ENCODE results near the gene FHIP1B.

FHIP1B gene

GRCh38 chr11:6238902-6239301, 4.5 kb upstream of the FHIP1B start, which contains the start of gene CNGA4:
TSS of gene CNGA4 (plus strand) at chr11:6239089. CDS start at chr11:6239207, 118 bp downstream.
- DNase-seq, result no peak

DNA sequence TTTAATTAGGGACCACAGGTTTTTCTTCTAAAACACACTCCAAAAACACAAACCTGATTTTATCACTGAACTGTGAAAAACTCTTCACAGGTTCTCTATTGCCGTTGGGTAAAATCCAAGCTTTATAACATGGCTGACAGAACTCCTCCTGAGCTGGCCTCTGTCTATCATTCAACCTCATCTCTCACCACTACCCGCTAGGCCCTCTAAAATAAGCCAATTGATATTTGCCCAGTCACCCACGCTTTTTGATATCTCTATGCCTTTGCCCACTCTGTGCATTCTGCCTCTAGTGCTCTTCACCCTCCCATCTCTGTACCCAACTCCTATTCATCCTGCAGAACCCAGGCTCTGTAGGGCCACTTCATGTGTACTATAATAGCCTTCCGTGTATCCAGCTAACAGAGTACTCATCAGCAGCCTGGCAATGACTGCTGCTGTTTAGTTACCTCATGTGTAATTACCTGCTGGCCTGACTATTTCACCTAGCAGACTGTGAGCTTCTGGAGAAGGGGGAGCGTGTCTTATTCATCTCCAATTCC, 3.4 kb upstream of the FHIP1B start:
- DNase-seq, result no peak

DNA sequence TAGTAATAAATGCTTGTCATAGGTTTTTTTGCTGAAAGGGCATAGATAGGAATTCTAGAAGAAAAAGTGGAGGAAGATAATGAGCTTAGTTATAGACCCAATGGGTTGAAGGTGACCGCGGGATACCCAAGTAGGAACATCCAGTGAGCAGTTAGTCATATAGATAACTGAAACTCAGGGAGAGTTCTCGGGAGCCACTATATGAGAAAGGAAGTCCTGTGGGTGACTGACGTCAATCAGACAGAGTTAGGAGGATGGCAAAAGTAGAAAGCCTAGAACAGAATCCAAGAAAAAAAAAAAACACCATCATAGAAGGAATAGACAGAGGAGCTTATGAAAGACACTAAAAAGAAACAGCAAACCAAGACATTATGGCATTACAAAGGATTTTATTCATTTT, 2.8 kb upstream of the FHIP1B start:
- DNase-seq, result no peak

- DNase-seq, result no peak
Observed at GRCh38 chr11:6233984-6234386, 451 bp downstream of the FHIP1B start.

GRCh38 chr11:6232899-6233298, 1.5 kb downstream of the FHIP1B start:
- no peak for DNase-seq

DNA sequence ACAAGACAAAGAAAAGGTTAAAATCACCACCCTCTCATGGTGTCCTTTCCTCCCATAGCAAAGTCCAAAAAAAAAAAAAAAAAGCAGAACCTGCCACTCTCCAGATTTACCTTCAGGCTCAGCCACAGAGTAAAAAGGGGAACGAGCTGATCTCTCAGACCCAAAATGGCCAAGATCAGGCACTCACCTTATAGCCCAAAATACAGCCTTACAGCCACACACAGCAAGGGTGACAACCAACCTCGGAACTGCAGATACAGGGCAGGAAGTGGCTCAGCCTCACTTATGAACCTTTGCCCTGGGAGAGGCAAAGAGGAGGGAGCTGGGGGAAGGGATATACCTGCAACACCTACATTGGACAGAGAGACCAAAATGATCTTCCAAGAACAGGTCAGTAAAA, 4.5 kb downstream of the FHIP1B start:
- DNase-seq, result no peak

GRCh38 chr11:6228520-6228919, 5.9 kb downstream of the FHIP1B start:
- no peak for DNase-seq

GRCh38 chr11:6225896-6226295, 8.5 kb downstream of the FHIP1B start:
- no peak for DNase-seq

GRCh38 chr11:6225024-6225423, 9.4 kb downstream of the FHIP1B start:
- DNase-seq, result no peak

DNA sequence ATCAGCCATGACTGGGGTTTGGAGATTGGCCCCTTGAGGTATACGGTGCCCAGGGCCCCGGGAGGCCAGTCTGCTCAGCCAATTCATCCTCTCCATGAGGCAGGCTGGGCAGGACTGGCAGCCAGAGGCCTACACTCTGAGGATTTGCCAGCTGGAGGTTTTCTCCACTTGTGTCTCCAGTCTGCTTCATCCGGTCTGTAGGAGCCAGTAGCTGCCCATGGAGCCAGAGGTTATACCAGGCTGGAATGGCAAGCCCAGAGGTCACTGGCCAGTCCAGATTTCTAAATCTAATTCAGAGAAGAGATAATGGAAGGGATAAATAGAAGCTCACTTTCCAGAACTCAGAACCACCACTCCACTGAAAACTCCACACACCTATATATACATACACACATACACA, 10.0 kb downstream of the FHIP1B start:
- no peak for DNase-seq

DNA sequence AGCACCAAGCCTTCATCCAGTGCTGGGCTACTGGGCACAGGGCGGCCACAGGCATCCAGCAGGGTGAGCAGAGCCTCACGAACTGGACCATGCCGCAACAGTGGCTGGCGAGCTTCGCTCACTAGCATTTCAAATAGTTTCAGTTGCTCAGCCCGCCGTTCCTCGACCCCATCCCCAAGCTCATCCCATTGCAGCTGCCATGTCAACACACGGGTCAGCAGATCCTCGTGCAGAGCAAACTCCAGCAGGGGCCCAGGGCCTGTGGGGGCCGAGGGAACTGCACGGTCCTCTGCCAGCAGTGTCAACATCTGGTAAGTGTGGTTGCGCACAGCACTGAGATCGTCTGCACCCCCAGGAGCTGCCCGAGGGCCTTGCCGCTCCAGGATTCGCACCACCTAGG, 10.6 kb downstream of the FHIP1B start:
- no peak for DNase-seq

DNA sequence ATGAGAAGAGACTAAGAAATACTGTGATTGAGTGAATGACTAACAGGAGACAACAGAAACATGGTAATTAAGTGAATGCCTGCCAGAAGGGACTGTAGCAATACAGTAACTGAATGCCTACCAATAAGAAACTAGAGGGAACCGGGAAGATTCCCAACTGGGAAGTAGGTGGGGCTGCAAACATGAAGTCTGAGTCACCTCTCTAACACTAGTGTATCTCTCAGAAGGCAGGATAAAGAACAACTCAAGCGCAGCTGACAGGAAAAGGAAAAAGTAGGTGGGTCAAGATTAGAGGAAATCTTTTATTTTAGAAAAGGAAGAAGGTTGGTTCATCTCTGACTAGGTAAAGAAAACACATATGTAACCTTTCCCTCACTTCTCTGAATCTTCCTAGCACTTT, 15.1 kb downstream of the FHIP1B start:
- DNase-seq, result no peak

DNA sequence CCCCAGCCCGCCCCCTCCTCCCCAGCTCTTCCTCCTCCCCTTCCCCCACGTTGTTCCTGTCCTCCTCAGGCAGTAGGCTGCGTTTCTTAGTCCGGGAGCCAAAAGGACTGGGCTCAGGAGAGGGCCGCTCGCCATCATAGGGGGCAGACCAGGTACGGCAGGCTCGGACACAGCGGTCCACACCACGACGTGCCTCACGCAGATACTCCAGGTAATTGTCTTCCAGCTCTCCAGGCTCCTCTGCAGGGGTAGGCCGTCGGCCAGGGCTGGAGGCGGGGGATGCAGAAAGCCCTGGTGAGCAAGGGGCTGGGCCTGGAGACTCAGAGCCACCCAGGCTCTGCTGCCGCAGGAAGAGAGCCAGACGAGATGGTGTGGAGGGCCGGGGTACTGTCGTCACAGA, 16.7 kb downstream of the FHIP1B start:
- DNase-seq, result no peak

- DNase-seq, result no peak
Observed at GRCh38 chr11:6216501-6216900, 17.9 kb downstream of the FHIP1B start.

GRCh38 chr11:6214530-6214929, 19.9 kb downstream of the FHIP1B start:
- no peak for DNase-seq

DNA sequence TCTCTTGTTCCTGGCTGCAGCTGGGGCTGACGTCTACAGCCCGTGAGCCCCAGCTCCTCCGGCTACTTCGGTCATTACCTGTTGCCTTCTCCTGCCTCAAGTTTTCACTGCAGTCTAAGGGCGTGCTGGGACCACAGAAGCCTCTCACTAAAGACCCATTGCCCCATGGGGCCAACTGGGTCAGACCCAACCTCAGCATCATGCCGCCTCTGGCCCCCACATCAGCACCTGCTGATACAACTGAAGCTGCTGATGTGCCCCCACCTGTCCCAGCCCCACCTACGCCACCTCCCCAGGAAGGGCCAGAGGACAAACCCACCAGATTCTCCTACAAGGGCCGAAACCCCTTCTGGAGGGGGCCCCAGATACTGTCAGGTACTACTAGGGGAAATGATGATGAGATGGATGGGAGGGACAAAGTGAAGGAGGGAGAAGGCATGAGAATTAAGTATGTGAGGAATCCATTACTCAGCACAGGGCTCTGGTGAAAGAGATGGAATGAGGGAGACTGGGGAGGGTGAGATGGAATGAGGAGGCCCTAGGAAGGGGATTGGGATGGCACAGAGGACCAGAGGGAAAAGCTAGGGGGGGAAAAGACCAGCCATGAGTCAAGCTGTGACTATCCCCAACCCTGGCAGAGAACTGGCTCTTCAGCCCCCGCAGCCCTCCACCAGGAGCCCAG, 24.0 kb downstream of the FHIP1B start:
- DNase-seq, result no peak

DNA sequence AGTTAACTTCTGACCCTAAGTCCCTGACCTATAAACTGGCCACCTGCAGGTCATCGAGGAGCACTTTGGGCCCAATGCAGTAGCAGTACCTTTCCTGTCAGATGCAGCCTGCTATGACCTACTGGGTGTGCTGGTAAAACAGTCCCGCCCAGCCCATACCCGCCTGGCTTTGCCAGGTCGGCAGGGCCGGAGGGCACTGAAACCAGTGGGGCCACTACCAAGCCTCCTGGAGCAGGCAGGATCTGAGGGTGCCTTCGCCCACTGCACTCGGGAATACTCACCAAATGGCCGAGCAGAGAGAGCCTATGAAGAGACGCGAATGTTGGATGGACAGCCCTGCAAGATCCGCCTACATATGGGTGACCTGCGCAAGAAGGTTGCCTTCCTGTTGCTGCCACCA, 24.6 kb downstream of the FHIP1B start:
- DNase-seq, result no peak

GRCh38 chr11:6206456-6207180, 27.8 kb downstream of the FHIP1B start:
- no peak for DNase-seq

DNA sequence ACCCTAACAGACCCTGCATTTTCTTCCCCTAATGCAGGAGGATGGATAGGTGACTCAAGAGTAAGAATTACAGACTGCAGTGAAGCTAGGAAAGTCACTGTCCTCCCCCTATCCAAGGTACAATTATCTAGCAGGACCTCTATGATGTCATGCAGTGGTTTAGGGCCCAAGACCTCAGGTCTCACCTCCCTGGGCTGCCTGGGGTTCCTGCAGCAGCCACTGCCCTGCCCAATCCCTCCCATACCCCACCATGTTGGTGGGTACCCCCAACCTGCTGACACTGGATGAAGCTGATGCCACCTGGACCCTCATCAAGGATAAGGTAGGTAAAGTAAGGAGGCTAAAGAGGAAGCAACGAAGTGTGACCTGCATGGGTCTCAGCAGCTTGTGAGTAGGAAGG, 29.1 kb downstream of the FHIP1B start, which contains the start of gene C11orf42:
TSS of gene C11orf42 (plus strand) at position 192 of the 400 bp plus-strand sequence. CDS start at position 251, 59 bp downstream.
- DNase-seq, result no peak

- no peak for DNase-seq
Observed at GRCh38 chr11:6204706-6205105, 29.7 kb downstream of the FHIP1B start.

DNA sequence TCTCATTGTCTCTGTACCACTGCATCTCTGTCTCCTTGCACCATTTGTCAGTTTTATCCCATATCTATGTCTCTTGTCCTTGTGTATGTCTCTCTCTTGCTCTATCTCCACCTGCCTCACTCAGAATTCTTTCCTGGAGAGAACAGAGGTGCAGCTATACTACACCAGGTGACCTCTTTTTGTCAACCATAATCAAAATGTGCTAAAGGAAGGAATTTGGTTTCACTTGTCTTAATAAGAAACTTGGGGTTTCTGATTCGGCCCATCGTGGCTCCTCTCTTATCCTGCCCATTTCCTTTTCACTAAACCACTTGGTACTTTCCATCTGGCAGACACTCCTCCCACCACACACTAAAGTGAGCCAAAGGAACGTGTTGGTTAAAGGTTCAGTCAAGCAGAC, 31.1 kb downstream of the FHIP1B start:
- DNase-seq, result peak; percentile 44

DNA sequence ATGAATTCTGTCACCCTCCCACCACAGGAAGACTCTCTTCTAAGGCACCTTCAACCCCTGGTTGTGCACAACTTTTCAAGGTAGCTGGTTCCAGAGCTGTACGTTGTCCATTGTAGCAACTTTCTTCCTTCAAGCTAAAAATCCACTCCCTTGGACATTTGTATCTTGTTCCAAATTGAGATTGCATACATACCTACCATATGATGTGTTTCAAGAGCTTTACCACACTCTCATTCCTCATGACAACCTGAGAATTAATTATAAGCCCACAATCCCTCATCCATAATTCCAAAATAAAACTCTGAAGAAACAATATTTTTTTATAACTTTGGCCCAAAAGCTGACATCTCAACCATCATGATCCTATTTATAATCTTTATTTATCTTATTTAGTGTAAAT, 32.4 kb downstream of the FHIP1B start:
- DNase-seq, result no peak

DNA sequence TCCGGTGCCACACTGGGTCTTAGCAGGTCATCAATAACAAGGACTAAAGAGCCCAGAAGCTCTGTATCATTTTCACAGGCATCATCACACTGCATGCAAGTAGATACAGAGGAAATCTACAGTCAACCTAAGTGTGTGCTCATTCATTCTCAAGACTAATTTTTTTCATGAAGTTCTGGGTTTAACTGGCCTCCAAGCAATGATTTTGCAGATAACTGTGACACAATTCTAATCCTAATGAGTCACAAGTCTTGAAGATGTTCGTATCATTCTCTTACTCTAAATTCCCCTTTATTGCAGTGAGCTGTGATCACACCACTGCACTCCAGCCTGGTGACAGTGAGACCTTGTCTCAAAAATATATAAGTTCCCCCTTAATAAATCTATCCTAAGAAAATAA, 33.0 kb downstream of the FHIP1B start:
- DNase-seq, result peak; percentile 54

- DNase-seq, result peak; percentile 26
Observed at GRCh38 chr11:6200975-6201374, 33.5 kb downstream of the FHIP1B start.
